RPMI8226 (cell line): ENCODE data around the gene AKR1E2.

Experiments
- DNase-seq: peaks from one replicate; pipeline ENCODE4 v3.0.0-alpha.2; 2015

AKR1E2 gene

GRCh38 chr10:4825868-4826791 is at the start of gene AKR1E2:
Gene AKR1E2, plus strand, starts transcription at chr10:4826207. Its CDS starts 118 bp downstream, at chr10:4826325.
- DNase-seq: no peak

GRCh38 chr10:4776234-4776638 is 49.8 kb upstream of the AKR1E2 start:
- DNase-seq: no peak

GRCh38 chr10:4778761-4779160 is 47.2 kb upstream of the AKR1E2 start:
- DNase-seq: no peak

GRCh38 chr10:4780091-4780490 is 45.9 kb upstream of the AKR1E2 start:
- DNase-seq: no peak

DNA sequence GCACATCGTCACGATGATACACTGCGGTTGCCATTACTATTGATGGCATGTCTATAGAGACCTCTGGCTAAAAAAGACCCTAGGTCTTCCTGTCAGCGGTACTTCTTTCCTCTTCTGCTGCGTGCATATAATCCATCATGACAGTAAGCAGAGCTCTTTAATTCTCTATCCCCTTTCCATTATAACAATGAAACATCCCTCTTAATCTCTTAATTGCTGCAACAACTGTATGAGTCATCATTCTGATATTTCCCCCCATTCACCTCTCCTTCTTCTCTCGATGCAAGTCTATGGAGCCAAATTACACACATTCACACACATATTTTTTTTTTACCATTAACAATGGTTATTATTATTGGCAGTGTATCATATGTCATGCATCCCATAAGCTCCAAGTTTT is 45.2 kb upstream of the AKR1E2 start:
- DNase-seq: no peak

DNA sequence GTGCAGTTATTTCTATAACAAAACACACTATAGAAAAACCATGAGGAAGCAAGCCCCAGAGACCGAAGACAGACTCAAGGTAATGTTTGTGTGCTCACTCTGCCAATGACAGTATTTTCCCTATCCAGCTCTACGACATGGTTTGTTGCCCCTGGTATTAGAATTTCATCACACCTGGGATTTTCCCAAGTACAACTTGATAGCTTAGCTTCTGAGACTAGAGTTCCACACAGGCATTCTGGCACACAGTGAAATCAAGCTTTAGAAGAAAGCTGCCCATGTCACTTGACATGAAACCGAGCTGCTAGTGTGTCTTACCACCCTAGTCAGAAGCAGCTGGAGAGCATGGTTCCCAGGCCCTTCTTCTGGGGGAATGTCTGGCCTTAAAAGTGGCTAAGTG is 44.1 kb upstream of the AKR1E2 start:
- DNase-seq: no peak

DNA sequence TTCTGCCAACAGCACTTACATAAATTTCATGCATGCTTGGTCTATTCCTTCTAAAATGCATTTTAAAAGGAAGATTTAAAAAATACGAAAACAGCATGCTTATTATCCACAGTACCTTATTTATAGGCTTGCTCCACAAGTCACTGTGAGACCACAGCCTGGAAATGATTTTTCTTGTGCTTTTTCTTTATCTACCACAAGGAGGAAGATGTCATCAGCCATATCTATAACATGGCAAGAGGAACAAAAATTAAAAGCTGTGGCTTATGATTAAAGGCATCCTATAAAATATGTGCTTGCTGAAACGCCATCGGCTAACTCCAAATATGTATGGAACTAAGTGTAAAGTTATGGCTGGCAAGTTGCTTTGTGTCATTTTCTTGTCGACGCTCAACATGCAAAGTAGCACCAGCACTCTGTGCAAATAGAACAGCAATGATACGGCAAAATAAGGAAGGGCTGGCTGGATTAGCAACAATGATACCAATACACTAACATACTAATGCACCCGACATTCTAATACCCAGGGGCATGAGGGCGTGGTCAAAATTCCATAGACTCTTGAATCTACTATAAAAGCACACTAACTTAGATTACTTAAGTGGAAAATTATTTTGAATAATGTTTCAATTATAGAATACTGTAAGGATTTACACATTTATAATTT is 41.2 kb upstream of the AKR1E2 start:
- DNase-seq: no peak

GRCh38 chr10:4786043-4786839 is 39.8 kb upstream of the AKR1E2 start:
- DNase-seq: no peak

GRCh38 chr10:4790045-4790444 is 36.0 kb upstream of the AKR1E2 start:
- DNase-seq: no peak

GRCh38 chr10:4790922-4791321 is 35.1 kb upstream of the AKR1E2 start:
- no peak for DNase-seq

GRCh38 chr10:4792381-4792780 is 33.6 kb upstream of the AKR1E2 start:
- no peak for DNase-seq

DNA sequence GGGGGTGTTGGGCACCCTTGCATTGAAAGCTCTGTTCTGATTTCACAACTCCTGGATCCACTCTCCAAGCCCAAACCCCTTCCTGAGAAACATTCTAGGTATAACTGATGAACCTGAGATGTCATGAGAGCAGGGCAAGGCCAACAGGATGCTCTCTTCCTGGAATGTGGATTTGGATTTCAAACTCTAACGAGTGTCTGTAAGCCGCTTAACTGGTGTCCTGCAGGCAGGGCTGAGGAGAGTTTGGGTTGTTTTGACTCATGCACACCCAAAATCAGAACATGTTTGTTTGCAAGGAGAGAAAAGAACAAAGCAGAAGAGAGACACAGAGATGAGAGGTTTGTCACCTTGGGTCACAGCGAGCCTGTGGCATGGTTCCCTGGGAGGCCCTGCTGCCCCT is 24.6 kb upstream of the AKR1E2 start:
- DNase-seq: no peak

DNA sequence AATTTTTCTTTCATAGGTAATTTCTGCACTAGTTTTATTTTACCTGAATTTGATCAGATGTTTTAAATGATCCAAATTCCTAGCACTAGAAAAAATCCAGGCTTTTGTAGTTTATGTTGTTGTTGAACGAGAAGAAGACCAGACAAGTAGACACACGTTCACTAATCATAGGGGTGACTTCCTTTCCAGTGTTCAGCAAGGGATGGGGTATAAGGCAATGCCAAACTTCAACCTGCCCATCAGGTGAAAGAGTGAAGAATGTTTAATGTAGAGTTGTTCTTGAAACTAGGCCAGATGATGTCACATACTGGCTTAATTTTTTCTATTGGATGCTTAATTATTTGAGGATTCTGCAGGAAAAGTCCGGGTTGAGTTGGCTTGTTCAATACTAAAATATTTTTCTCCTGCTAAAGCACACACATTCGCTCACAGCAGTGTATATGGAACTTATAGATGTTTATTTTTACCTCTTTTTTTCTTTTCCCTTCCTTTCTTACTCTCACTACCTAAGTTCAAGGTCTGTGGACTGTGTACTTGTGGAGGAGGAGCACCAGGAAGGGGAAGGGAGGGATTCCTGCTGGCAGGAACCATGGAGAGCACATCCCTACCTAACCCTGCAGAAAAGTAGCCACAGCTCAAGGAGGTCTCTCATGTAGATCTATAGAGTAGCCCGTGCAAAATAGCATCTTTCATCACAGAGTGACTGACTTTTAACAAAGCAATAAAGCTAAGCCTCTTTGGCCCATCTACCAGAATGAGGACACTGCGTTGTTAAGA is 23.1 kb upstream of the AKR1E2 start:
- DNase-seq: no peak

DNA sequence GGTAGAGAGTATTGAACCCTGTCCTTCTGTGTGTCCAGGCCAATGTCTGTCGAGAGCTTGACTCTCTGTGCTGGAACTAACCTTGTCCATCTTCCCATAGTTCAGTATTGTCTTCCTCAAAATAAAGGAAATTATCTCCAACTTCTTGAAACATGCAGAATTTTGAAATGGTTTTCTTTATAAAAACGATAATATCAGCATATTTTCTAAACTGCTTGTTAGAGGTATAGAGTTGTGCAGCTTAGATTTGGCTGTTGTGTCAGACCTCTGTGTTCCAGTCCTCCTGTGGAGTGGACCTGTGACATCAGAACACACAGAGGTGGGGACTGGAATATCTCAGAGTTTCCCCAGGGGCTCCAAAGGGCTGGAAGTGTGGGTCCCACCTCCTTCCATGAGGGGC is 22.2 kb upstream of the AKR1E2 start:
- DNase-seq: no peak

GRCh38 chr10:4804465-4804864 is 21.5 kb upstream of the AKR1E2 start:
- no peak for DNase-seq

GRCh38 chr10:4806534-4806933 is 19.5 kb upstream of the AKR1E2 start:
- no peak for DNase-seq

- DNase-seq: no peak
These were observed 18.1 kb upstream of the AKR1E2 start for GRCh38 chr10:4807761-4808507.

DNA sequence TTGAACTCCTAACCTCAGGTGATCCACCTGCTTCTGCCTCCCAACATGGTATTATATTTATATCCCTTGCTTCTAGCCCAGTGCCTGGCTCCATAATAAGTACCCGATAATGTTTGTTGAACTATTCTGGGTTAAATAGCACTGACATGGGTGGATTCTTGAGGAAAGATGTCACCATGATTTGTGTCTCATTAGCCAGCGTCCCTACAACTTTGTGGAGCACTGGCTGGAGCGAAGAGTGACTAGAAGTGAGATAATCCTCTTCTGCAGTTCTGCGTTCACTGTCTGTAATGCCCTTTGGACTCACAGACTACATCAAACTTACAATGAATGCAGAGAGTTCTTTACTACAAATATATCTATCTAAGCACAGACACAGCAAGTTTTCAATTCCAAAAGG is 16.9 kb upstream of the AKR1E2 start:
- no peak for DNase-seq

DNA sequence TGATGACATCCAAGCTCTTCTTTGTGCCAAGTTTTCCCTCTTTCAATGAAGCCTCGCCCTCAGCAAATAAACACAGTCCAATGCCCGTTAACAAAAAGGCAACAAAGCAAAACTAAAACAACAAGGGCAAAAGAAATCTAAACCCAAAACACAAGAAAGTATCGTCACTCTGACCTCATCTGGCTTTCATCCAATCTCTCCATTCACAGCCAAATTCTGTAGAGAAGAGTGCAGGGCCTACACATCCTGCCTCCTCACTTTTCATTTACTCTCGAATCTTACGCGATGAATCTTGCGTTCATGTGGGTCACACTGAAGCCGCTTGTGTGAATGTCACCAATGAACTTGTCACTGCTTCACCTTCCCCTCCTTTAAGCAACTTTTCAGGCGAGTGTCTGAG is 15.9 kb upstream of the AKR1E2 start:
- DNase-seq: no peak

- no peak for DNase-seq
These were observed 14.0 kb upstream of the AKR1E2 start for GRCh38 chr10:4812046-4812445.

GRCh38 chr10:4813023-4813422 is 13.0 kb upstream of the AKR1E2 start:
- no peak for DNase-seq

DNA sequence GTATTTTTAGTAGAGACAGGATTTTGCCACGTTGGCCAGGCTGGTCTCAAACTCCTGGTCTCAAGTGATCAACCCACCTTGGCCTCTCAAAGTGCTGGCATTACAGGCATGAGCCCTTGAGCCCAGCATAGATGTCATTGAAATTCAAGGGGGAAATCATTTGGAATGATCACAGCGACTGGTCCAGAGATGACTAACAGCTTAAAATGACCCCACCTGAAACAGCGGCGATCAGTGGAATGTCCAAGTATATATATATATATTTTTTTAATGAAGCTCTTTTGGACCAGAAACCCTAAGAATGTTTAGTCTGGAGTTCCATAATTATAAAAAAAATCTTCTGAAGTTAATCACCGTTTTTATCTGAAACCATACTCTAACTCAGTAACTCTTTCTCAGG is 12.5 kb upstream of the AKR1E2 start:
- DNase-seq: no peak
